Measurements from ENCODE around the gene FARSA. TPM values are rescaled to one million over a fixed set of nuclear protein-coding genes. Genes with fewer than 3 reads are reported as not detected.

Gene FARSA
- total RNA-seq, 1 donor from 2014 or later, result 44.2 TPM

- no peaks in the 10 kb centered on the region for H3K27me3 ChIP-seq
- H3K36me3 ChIP-seq, result peaks cover 0 to 50% of the 10 kb centered on the region in 2 donors
- no peak for TF ChIP-seq CTCF (IDR thresholded peaks at IDR 0.05)
- TF ChIP-seq POLR2A (IDR thresholded peaks at IDR 0.05), result no peak
- TF ChIP-seq POLR2AphosphoS5 (IDR thresholded peaks at IDR 0.05; ENCODE audit: insufficient read depth in 1 of 2, low read depth in 1 of 2), result no peak
- intact Hi-C loops (cut with DNase I), result no loop called here
- H3K9me3 ChIP-seq, result no peaks in the 10 kb centered on the region
- H3K4me3 ChIP-seq, result peak overlapping the region; percentile 97 to 100
- H3K4me1 ChIP-seq, result peaks cover 66% of the 10 kb centered on the region
- peak overlapping the region; percentile 92 for H3K27ac ChIP-seq
- no peak for DNase-seq (ENCODE audit: extremely low spot score in 2 of 2)
Observed at GRCh38 chr19:12939975-12940423, 6.5 kb upstream of the FARSA start.

- DNase-seq (ENCODE audit: extremely low spot score in 2 of 2), result no peak
- Histone ChIP-seq H3K27ac (peak overlapping the region; percentile 92), H3K9me3 (no peaks in the 10 kb centered on the region), H3K36me3 (peaks cover 0 to 43% of the 10 kb centered on the region in 2 donors), H3K27me3 (no peaks in the 10 kb centered on the region), H3K4me1 (peaks cover 56% of the 10 kb centered on the region), H3K4me3 (peak overlapping the region; percentile 97 to 100)
- intact Hi-C loops (cut with DNase I), result no loop called here
- peak in 1 of 2 donors; percentile 76 for TF ChIP-seq POLR2AphosphoS5 (IDR thresholded peaks at IDR 0.05; ENCODE audit: insufficient read depth in 1 of 2, low read depth in 1 of 2)
- no peak for TF ChIP-seq POLR2A (IDR thresholded peaks at IDR 0.05)
- peak in 1 of 3 experiments; percentile 5 for TF ChIP-seq CTCF (IDR thresholded peaks at IDR 0.05)
Observed at GRCh38 chr19:12938779-12939601, 5.5 kb upstream of the FARSA start.

- intact Hi-C loops (cut with DNase I), result no loop called here
- Histone ChIP-seq H3K9me3 (no peaks in the 10 kb centered on the region), H3K27me3 (no peaks in the 10 kb centered on the region), H3K36me3 (peaks cover 0 to 35% of the 10 kb centered on the region in 2 donors), H3K27ac (peak within 1 kb of the TSS; percentile 92), H3K4me1 (peaks cover 49% of the 10 kb centered on the region), H3K4me3 (peak within 1 kb of the TSS; percentile 97 to 100)
- no peak for TF ChIP-seq CTCF (IDR thresholded peaks at IDR 0.05)
- TF ChIP-seq POLR2AphosphoS5 (IDR thresholded peaks at IDR 0.05; ENCODE audit: insufficient read depth in 1 of 2, low read depth in 1 of 2), result peak; percentile 97 to 100
- TF ChIP-seq POLR2A (IDR thresholded peaks at IDR 0.05), result peak; percentile 95 to 99
- peak; percentile 98 to 100 for DNase-seq (ENCODE audit: extremely low spot score in 2 of 2)
Observed at GRCh38 chr19:12937927-12938778, 4.6 kb upstream of the FARSA start, which contains the start of gene CALR. Gene CALR (plus strand): TSS chr19:12938609. CDS start chr19:12938680, 71 bp downstream.

GRCh38 chr19:12937093-12937926 is 3.8 kb upstream of the FARSA start:
- Histone ChIP-seq H3K27me3 (no peaks in the 10 kb centered on the region), H3K36me3 (peaks cover 0 to 28% of the 10 kb centered on the region in 2 donors), H3K9me3 (no peaks in the 10 kb centered on the region), H3K4me1 (peaks cover 50% of the 10 kb centered on the region), H3K27ac (peak overlapping the region; percentile 55), H3K4me3 (peak overlapping the region; percentile 97 to 100)
- no peak for DNase-seq (ENCODE audit: extremely low spot score in 2 of 2)
- TF ChIP-seq POLR2A (IDR thresholded peaks at IDR 0.05) (no peak), POLR2AphosphoS5 (IDR thresholded peaks at IDR 0.05; ENCODE audit: insufficient read depth in 1 of 2, low read depth in 1 of 2) (no peak), CTCF (IDR thresholded peaks at IDR 0.05) (no peak)
- intact Hi-C loops (cut with DNase I), result no loop called here
